ENCODE measurements around the gene CNTN4. TPM values are rescaled to one million over a fixed set of nuclear protein-coding genes. Genes with fewer than 3 reads are reported as not detected.

CNTN4 gene
- total RNA-seq, 1 donor from 2014 or later = 0.52 TPM

- Mint-ChIP-seq H3K27me3 (ENCODE audit: low read depth) (peaks cover 9% of the 10 kb centered on the region), H3K4me3 (ENCODE audit: unreplicated experiment) (no peak overlapping the region), H3K4me1 (ENCODE audit: low read depth) (no peaks in the 10 kb centered on the region)
Measured at GRCh38 chr3:2090095-2090911, 8.4 kb upstream of the CNTN4 start.

GRCh38 chr3:2092758-2093157 is 5.9 kb upstream of the CNTN4 start:
- Mint-ChIP-seq H3K4me1 (ENCODE audit: low read depth) (peaks cover 3% of the 10 kb centered on the region), H3K9me3 (ENCODE audit: low read depth) (no peaks in the 10 kb centered on the region), H3K36me3 (ENCODE audit: low read depth) (no peaks in the 10 kb centered on the region), H3K4me3 (ENCODE audit: unreplicated experiment) (no peak overlapping the region), H3K27me3 (ENCODE audit: low read depth) (peaks cover 27% of the 10 kb centered on the region), H3K27ac (ENCODE audit: unreplicated experiment) (no peak overlapping the region)
- no peak for TF ChIP-seq CTCF (IDR thresholded peaks at IDR 0.05)
- DNase-seq (ENCODE audit: low spot score) = no peak

More at GRCh38 chr3:2090095-2090911, 8.4 kb upstream of the CNTN4 start:
- no peaks in the 10 kb centered on the region for H3K36me3 Mint-ChIP-seq (ENCODE audit: low read depth)
- no peak for TF ChIP-seq CTCF (IDR thresholded peaks at IDR 0.05)
- DNase-seq (ENCODE audit: low spot score) = no peak
- peaks cover 10% of the 10 kb centered on the region for H3K9me3 Mint-ChIP-seq (ENCODE audit: low read depth)
- no peak overlapping the region for H3K27ac Mint-ChIP-seq (ENCODE audit: unreplicated experiment)

- H3K27me3 Mint-ChIP-seq (ENCODE audit: low read depth) = peaks cover 32% of the 10 kb centered on the region
- TF ChIP-seq CTCF (IDR thresholded peaks at IDR 0.05) = no peak
Measured at GRCh38 chr3:2094941-2095340, 3.7 kb upstream of the CNTN4 start.

GRCh38 chr3:2096216-2096615 is 2.5 kb upstream of the CNTN4 start:
- H3K27ac Mint-ChIP-seq (ENCODE audit: unreplicated experiment) = no peak overlapping the region
- DNase-seq (ENCODE audit: low spot score) = no peak
- peaks cover 9% of the 10 kb centered on the region for H3K4me1 Mint-ChIP-seq (ENCODE audit: low read depth)
- TF ChIP-seq CTCF (IDR thresholded peaks at IDR 0.05) = no peak
- H3K27me3 Mint-ChIP-seq (ENCODE audit: low read depth) = peaks cover 42% of the 10 kb centered on the region
- no peak overlapping the region for H3K4me3 Mint-ChIP-seq (ENCODE audit: unreplicated experiment)
- H3K36me3 Mint-ChIP-seq (ENCODE audit: low read depth) = no peaks in the 10 kb centered on the region
- H3K9me3 Mint-ChIP-seq (ENCODE audit: low read depth) = no peaks in the 10 kb centered on the region

More at GRCh38 chr3:2094941-2095340, 3.7 kb upstream of the CNTN4 start:
- Mint-ChIP-seq H3K9me3 (ENCODE audit: low read depth) (no peaks in the 10 kb centered on the region), H3K4me3 (ENCODE audit: unreplicated experiment) (no peak overlapping the region), H3K4me1 (ENCODE audit: low read depth) (peaks cover 7% of the 10 kb centered on the region), H3K27ac (ENCODE audit: unreplicated experiment) (no peak overlapping the region), H3K36me3 (ENCODE audit: low read depth) (no peaks in the 10 kb centered on the region)
- DNase-seq (ENCODE audit: low spot score) = no peak

GRCh38 chr3:2097641-2098191 is 950 bp upstream of the CNTN4 start:
- Mint-ChIP-seq H3K36me3 (ENCODE audit: low read depth) (no peaks in the 10 kb centered on the region), H3K9me3 (ENCODE audit: low read depth) (no peaks in the 10 kb centered on the region), H3K27me3 (ENCODE audit: low read depth) (peaks cover 48% of the 10 kb centered on the region), H3K4me1 (ENCODE audit: low read depth) (peaks cover 9% of the 10 kb centered on the region), H3K27ac (ENCODE audit: unreplicated experiment) (no peak overlapping the region), H3K4me3 (ENCODE audit: unreplicated experiment) (peak overlapping the region; percentile 21)
- DNase-seq (ENCODE audit: low spot score) = no peak
- TF ChIP-seq CTCF (IDR thresholded peaks at IDR 0.05) = no peak

Data from chondrocyte (in vitro differentiated cells).